GM23248 (cell line): ENCODE data around the gene DNAJC1. TPM values are rescaled to one million over a fixed set of nuclear protein-coding genes. Genes with fewer than 3 reads are reported as not detected.

Source experiments
- DNase-seq: peaks from one replicate; pipeline ENCODE4 v3.0.0-alpha.2; 2015
- H2AFZ ChIP-seq: fragments of 200-600 bp; sonication (generic); 2 replicates; pipeline ENCODE4 v1.6.1; 2016; ENCODE audit warnings: antibody characterized with exemption
- H3F3A ChIP-seq: fragments of 200-600 bp; sonication (generic); 2 replicates; pipeline ENCODE4 v1.6.1; 2016; ENCODE audit warnings: mild to moderate bottlenecking, antibody characterized with exemption, mixed run types; ENCODE audit not compliant: insufficient read depth
- H3K27ac ChIP-seq: fragments of 200-600 bp; sonication (generic); 2 replicates; pipeline ENCODE4 v1.5.1; 2016; ENCODE audit warnings: mild to moderate bottlenecking
- H3K27me3 ChIP-seq: fragments of 200-600 bp; sonication (generic); replicated peaks from 2 replicates; pipeline ENCODE4 v1.6.1; 2016; ENCODE audit warnings: mild to moderate bottlenecking; ENCODE audit not compliant: insufficient read depth
- H3K36me3 ChIP-seq: fragments of 200-600 bp; sonication (generic); 2 replicates; pipeline ENCODE4 v1.6.1; 2016; ENCODE audit warnings: low read depth, mild to moderate bottlenecking
- H3K4me1 ChIP-seq: fragments of 200-600 bp; sonication (generic); 2 replicates; pipeline ENCODE4 v1.6.1; 2016; ENCODE audit warnings: mild to moderate bottlenecking; ENCODE audit not compliant: insufficient read depth
- H3K4me2 ChIP-seq: fragments of 200-600 bp; sonication (generic); one replicate; pipeline ENCODE4 v1.6.1; 2016; ENCODE audit warnings: mild to moderate bottlenecking; ENCODE audit not compliant: unreplicated experiment
- H3K4me3 ChIP-seq: fragments of 200-600 bp; sonication (generic); 2 replicates; pipeline ENCODE4 v1.5.1; 2016; ENCODE audit warnings: mild to moderate bottlenecking
- H3K79me2 ChIP-seq: fragments of 200-600 bp; sonication (generic); 2 replicates; pipeline ENCODE4 v1.6.1; 2016; ENCODE audit warnings: mild to moderate bottlenecking; ENCODE audit not compliant: insufficient read depth
- H3K9ac ChIP-seq: fragments of 200-600 bp; sonication (generic); 2 replicates; pipeline ENCODE4 v1.6.1; 2016; ENCODE audit warnings: mild to moderate bottlenecking
- H3K9me2 ChIP-seq: fragments of 200-600 bp; sonication (generic); 2 replicates; pipeline ENCODE4 v1.6.1; 2016; ENCODE audit warnings: mixed run types, mild to moderate bottlenecking, moderate library complexity; ENCODE audit not compliant: insufficient read depth
- H3K9me3 ChIP-seq: fragments of 200-600 bp; sonication (generic); one replicate; pipeline ENCODE4 v1.6.1; 2017; ENCODE audit warnings: low read depth
- H4K20me1 ChIP-seq: fragments of 200-600 bp; sonication (generic); 2 replicates; pipeline ENCODE4 v1.6.0; 2016; ENCODE audit not compliant: insufficient read depth
- EZH2 ChIP-seq: fragments of 200-600 bp; sonication (generic); IDR thresholded peaks from 2 replicates; pipeline ENCODE4 v1.6.1; 2018; ENCODE audit warnings: antibody characterized with exemption, mild to moderate bottlenecking; ENCODE audit not compliant: insufficient read depth, poor library complexity, severe bottlenecking
- EZH2phosphoT487 ChIP-seq: fragments of 200-600 bp; sonication (generic); IDR thresholded peaks from 2 replicates; pipeline ENCODE4 v1.6.1; 2018; ENCODE audit warnings: antibody characterized with exemption, moderate library complexity, mild to moderate bottlenecking, low read depth; ENCODE audit not compliant: insufficient read depth
- WGBS, 2 experiments: methylation state at CpG; one replicate each; pipeline ENCODE4 v1.1.6; 2015 to 2017; ENCODE audit warnings: low lambda C conversion rate in 2 of 2, low coverage in 1 of 2; ENCODE audit errors: missing lambda C conversion rate in 2 of 2; 5-methylcytosine and 5-hydroxymethylcytosine counted together
- in situ Hi-C: fragments of 300-500 bp; cut with MboI; formaldehyde crosslinking; loops from 2 replicates; pipeline ENCODE4 v1.15.0; 2020
- polyA plus RNA-seq: library from polyadenylated mRNA; unstranded; fragments of >200 nt; fragmentation: Nextera tagmentation; extraction: Ambion mirVana; gene quantifications from 2 replicates; pipeline ENCODE4 v1.2.1, GENCODE V29; 2016
- total RNA-seq: library from RNA; depleted of rRNA; stranded (reverse); fragments of >200 nt; shearing (Covaris generic); gene quantifications from 2 replicates; pipeline ENCODE4 v1.2.3, GENCODE V29; 2014

Gene DNAJC1
- total and polyA plus RNA-seq, 2 experiments from 2014 or later: 50.9 to 63.9 TPM

- H4K20me1 ChIP-seq: no peaks in the 10 kb centered on the region
- peaks cover 10% of the 10 kb centered on the region for H3K4me1 ChIP-seq
- peaks cover 80% of the 10 kb centered on the region for H3K79me2 ChIP-seq
- in situ Hi-C loops: loop anchor here (10.0 kb wide), 1 partner anchor 690 kb away; no protein-coding TSS in a partner anchor
- H3K27ac ChIP-seq: no peak overlapping the region
- no peaks in the 10 kb centered on the region for H3K9me3 ChIP-seq
- H3F3A ChIP-seq: peaks cover 13% of the 10 kb centered on the region; the same call in 1 of the 2 replicates
- H3K4me2 ChIP-seq: no peak overlapping the region
- no peak for TF ChIP-seq EZH2
- no peak for TF ChIP-seq EZH2phosphoT487
- H3K9me2 ChIP-seq: no peaks in the 10 kb centered on the region
- H3K27me3 ChIP-seq: no peaks in the 10 kb centered on the region
- no peak overlapping the region for H3K4me3 ChIP-seq
- H3K9ac ChIP-seq: no peak overlapping the region
- no peak overlapping the region for H2AFZ ChIP-seq
- no peaks in the 10 kb centered on the region for H3K36me3 ChIP-seq
- no peak for DNase-seq
Observed at GRCh38 chr10:21964983-21965665, 38.4 kb downstream of the DNAJC1 start.

- DNase-seq: no peak
- no peak overlapping the region for H2AFZ ChIP-seq
- H3K79me2 ChIP-seq: peaks cover 87% of the 10 kb centered on the region
- no peak for TF ChIP-seq EZH2
- TF ChIP-seq EZH2phosphoT487: no peak
- in situ Hi-C loops: loop anchor here (10.0 kb wide), 1 partner anchor 688 kb away; no protein-coding TSS in a partner anchor
- WGBS, 2 experiments: 96 to 98% methylated on average over 5 of the region's 5 CpGs
- H3K4me3 ChIP-seq: no peak overlapping the region
- H3K9me3 ChIP-seq: no peaks in the 10 kb centered on the region
- H3F3A ChIP-seq: no peaks in the 10 kb centered on the region
- H3K4me2 ChIP-seq: no peak overlapping the region
- no peak overlapping the region for H3K27ac ChIP-seq
- no peaks in the 10 kb centered on the region for H3K9me2 ChIP-seq
- no peaks in the 10 kb centered on the region for H3K4me1 ChIP-seq
- H3K36me3 ChIP-seq: no peaks in the 10 kb centered on the region
- H4K20me1 ChIP-seq: 0 out of 2 replicates have a peak, but pooled peaks cover 3% of the 10 kb centered on the region
- no peaks in the 10 kb centered on the region for H3K27me3 ChIP-seq
- H3K9ac ChIP-seq: no peak overlapping the region
Observed at GRCh38 chr10:21962358-21962757, 41.2 kb downstream of the DNAJC1 start.

GRCh38 chr10:21961847-21962246 lies 41.7 kb downstream of the DNAJC1 start:
- 0 out of 2 replicates have a peak, but pooled peaks cover 3% of the 10 kb centered on the region for H4K20me1 ChIP-seq
- no peaks in the 10 kb centered on the region for H3K27me3 ChIP-seq
- H3K9me2 ChIP-seq: no peaks in the 10 kb centered on the region
- H3K9me3 ChIP-seq: no peaks in the 10 kb centered on the region
- no peak overlapping the region for H3K9ac ChIP-seq
- no peaks in the 10 kb centered on the region for H3K4me1 ChIP-seq
- H3F3A ChIP-seq: no peaks in the 10 kb centered on the region
- H3K36me3 ChIP-seq: no peaks in the 10 kb centered on the region
- in situ Hi-C loops: loop anchor here (10.0 kb wide), 1 partner anchor 687 kb away; no protein-coding TSS in a partner anchor
- H3K27ac ChIP-seq: no peak overlapping the region
- no peak overlapping the region for H3K4me2 ChIP-seq
- no peak overlapping the region for H2AFZ ChIP-seq
- H3K79me2 ChIP-seq: peaks cover 86% of the 10 kb centered on the region
- H3K4me3 ChIP-seq: no peak overlapping the region
- no peak for DNase-seq
- TF ChIP-seq EZH2 (no peak), EZH2phosphoT487 (no peak)

- DNase-seq: no peak
- no peak overlapping the region for H3K4me3 ChIP-seq
Observed at GRCh38 chr10:21959998-21960397, 43.5 kb downstream of the DNAJC1 start.

More at GRCh38 chr10:21959998-21960397, 43.5 kb downstream of the DNAJC1 start:
- Histone ChIP-seq H3K27me3 (no peaks in the 10 kb centered on the region), H4K20me1 (0 out of 2 replicates have a peak, but pooled peaks cover 3% of the 10 kb centered on the region), H3K4me2 (no peak overlapping the region), H2AFZ (no peak overlapping the region), H3K27ac (no peak overlapping the region), H3K9ac (no peak overlapping the region), H3K79me2 (peaks cover 79% of the 10 kb centered on the region), H3F3A (no peaks in the 10 kb centered on the region), H3K4me1 (no peaks in the 10 kb centered on the region), H3K9me3 (no peaks in the 10 kb centered on the region), H3K9me2 (no peaks in the 10 kb centered on the region), H3K36me3 (no peaks in the 10 kb centered on the region)
- in situ Hi-C loops: loop anchor here (10.0 kb wide), 1 partner anchor 685 kb away; no protein-coding TSS in a partner anchor
- 74 to 76% methylated on average over 2 of the region's 2 CpGs for WGBS, 2 experiments
- TF ChIP-seq EZH2phosphoT487: no peak
- TF ChIP-seq EZH2: no peak
